ENCODE data around the gene HEMK1. TPM values are rescaled to one million over a fixed set of nuclear protein-coding genes. Genes with fewer than 3 reads are reported as not detected.

The HEMK1 gene
- total and polyA plus RNA-seq, 2 of the 8 experiments (the other 6 are each of a cell fraction or from before 2014, with no cell fraction given) = 9.7 to 10.6 TPM

DNA sequence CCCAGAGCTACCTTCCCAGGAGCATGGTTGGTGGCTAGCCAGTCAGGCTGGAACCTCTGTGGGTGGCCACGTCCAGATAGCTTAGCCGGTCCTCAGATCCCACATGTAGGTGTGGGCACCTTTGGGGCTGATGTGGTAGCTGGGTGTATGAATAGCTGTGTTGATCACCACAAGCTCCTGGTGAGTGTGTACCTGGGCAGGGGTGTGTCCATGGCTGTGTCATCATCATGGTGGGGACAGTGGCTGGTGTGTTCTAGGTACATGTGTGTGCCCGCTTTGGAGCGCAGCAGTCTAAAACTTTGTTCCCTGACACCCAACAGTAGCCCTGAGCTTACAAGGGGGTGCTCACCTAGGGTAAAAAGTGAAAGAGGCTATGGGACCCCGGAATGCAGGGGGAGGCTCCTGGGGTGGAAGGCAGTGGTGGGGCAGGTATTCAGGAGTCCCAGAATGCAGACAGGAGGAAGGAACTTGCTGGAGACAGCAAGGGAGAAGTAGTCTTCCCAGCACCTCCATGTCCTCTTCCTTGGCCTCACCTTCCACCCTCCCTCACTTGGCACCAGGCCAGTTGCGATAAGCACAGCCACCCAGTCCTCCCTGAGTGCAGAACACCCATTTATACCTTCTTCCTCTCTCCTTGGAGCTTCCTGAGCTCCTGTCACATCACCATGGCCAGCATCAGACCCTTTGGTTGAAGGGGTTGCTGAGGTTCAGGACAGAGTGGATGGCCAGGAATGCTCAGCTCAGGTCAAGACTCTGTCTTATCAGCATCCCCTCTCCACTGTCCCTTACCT is 41.1 kb downstream of the HEMK1 start:
- no peak overlapping the region for H4K8ac ChIP-seq (ENCODE audit: extremely low read depth, insufficient read depth, low read length)
- no peak overlapping the region for H4K91ac ChIP-seq (replicated peaks; ENCODE audit: insufficient read length, low read length)
- DNase-seq (ENCODE audit: low read depth in 1 of 2, low spot score in 2 of 2) (no peak), FAIRE-seq (no peak)
- H2BK20ac ChIP-seq (ENCODE audit: low read length) = no peak overlapping the region
- H3K23ac ChIP-seq (ENCODE audit: insufficient read length) = no peak overlapping the region
- no peak overlapping the region for H2BK120ac ChIP-seq (replicated peaks; ENCODE audit: low read depth, low read length)
- peaks cover 0 to 15% of the 10 kb centered on the region in 2 experiments for H4K20me1 ChIP-seq (replicated peaks in 1 of 2; ENCODE audit: control insufficient read depth in 1 of 2, insufficient read depth in 2 of 2, low read length in 2 of 2)
- CTCF ChIA-PET (ENCODE audit: partially characterized antibody) = interaction anchor here (1.3 to 50.4 kb wide), 6 partner anchors 11 to 93 kb away, joined by 3 to 1262 read pairs (median 122); partner anchors contain the start of genes C3orf18, DOCK3 and HEMK1
- peaks cover 12 to 36% (median 32%) of the 10 kb centered on the region in 4 experiments; a peak in 6 of 7 replicates for H3K27me3 ChIP-seq (replicated peaks in 1 of 4; ENCODE audit: control insufficient read depth in 3 of 4, extremely low read depth in 1 of 4, insufficient read depth in 3 of 4, low read length in 3 of 4)
- no peak overlapping the region for H3K9ac ChIP-seq (replicated peaks in 1 of 4; ENCODE audit: extremely low read depth in 1 of 4, low read depth in 3 of 4, low read length in 3 of 4)
- H2BK5ac ChIP-seq (ENCODE audit: low read depth, low read length) = no peak overlapping the region
- no peak overlapping the region for H3K56ac ChIP-seq (replicated peaks; ENCODE audit: insufficient read length, low read depth, low read length)
- no peaks in the 10 kb centered on the region for H3K79me2 ChIP-seq (ENCODE audit: control insufficient read depth in 1 of 2, insufficient read depth in 2 of 2, low read length in 2 of 2)
- WGBS, 2 experiments (ENCODE audit: extremely low coverage in 1 of 2, insufficient coverage in 1 of 2, insufficient read length in 1 of 2, insufficient replicate concordance in 2 of 2, low coverage in 1 of 2, low lambda C conversion rate in 2 of 2, missing lambda C conversion rate in 1 of 2) = 96% methylated on average over 6 of the region's 6 CpGs; no CpG with 5 or more reads in 1 of the 2 experiments
- no peak overlapping the region for H2BK15ac ChIP-seq (ENCODE audit: low read length)
- POLR2A ChIA-PET (ENCODE audit: partially characterized antibody) = interaction anchor here (0.8 to 2.1 kb wide), 5 partner anchors 10 to 41 kb away, joined by 3 to 7 read pairs (median 3); partner anchors contain the start of gene HEMK1
- H3K4me2 ChIP-seq (ENCODE audit: insufficient read depth in 1 of 2, low read depth in 2 of 2, low read length in 2 of 2) = peak overlapping the region; percentile 68 to 82; a peak in 2 of 4 replicates
- H3K36me3 ChIP-seq (ENCODE audit: control insufficient read depth in 2 of 4, insufficient read depth in 4 of 4, low read length in 3 of 4) = no peaks in the 10 kb centered on the region
- H3K4me3 ChIP-seq (ENCODE audit: extremely low read depth in 1 of 4, insufficient read depth in 2 of 4, low read depth in 3 of 4, low read length in 4 of 4) = peak overlapping the region in 1 of 4 experiments; percentile 11; a peak in 2 of 8 replicates
- H3K18ac ChIP-seq (ENCODE audit: extremely low read depth, low read length) = no peak overlapping the region
- no peaks in the 10 kb centered on the region for H3K79me1 ChIP-seq (ENCODE audit: low read depth, low read length)
- H3K4ac ChIP-seq (replicated peaks; ENCODE audit: insufficient read length, low read depth, low read length) = no peak overlapping the region
- H3K9me3 ChIP-seq (ENCODE audit: insufficient read depth in 2 of 2, low read depth in 1 of 2, low read length in 1 of 2) = no peaks in the 10 kb centered on the region
- no peak overlapping the region for H3K14ac ChIP-seq (ENCODE audit: insufficient read length)
- H3K27ac ChIP-seq (ENCODE audit: low read depth, low read length) = no peak overlapping the region
- no peak overlapping the region for H4K5ac ChIP-seq (ENCODE audit: insufficient read length, low read depth, low read length)
- peaks cover 4% of the 10 kb centered on the region; the same call in 1 of the 2 replicates for H3K23me2 ChIP-seq (ENCODE audit: low read depth, low read length)
- no peak overlapping the region for H2AFZ ChIP-seq (ENCODE audit: low read length)
- 0 out of 2 replicates have a peak overlapping the region, but pooled peaks have one; percentile 50 for H2BK12ac ChIP-seq (ENCODE audit: low read depth, low read length)
- no peak overlapping the region for H2AK5ac ChIP-seq (ENCODE audit: low read depth, low read length)
- peaks cover 0 to 12% (median 4%) of the 10 kb centered on the region in 4 experiments; a peak in 5 of 7 replicates for H3K4me1 ChIP-seq (replicated peaks in 1 of 4; ENCODE audit: control insufficient read depth in 3 of 4, insufficient read depth in 4 of 4, low read length in 3 of 4)
- TF ChIP-seq MAFK (IDR thresholded peaks at IDR 0.05; ENCODE audit: low read depth, low read length) (no peak), RXRA (IDR thresholded peaks at IDR 0.05; ENCODE audit: insufficient read depth, low read depth, low read length) (no peak), JUN (IDR thresholded peaks at IDR 0.05; ENCODE audit: low read depth, low read length) (no peak), NRF1 (IDR thresholded peaks at IDR 0.05; ENCODE audit: low read depth, low read length) (no peak), HDAC6 (IDR thresholded peaks at IDR 0.05; ENCODE audit: low read depth, low read length) (no peak), FOSL1 (IDR thresholded peaks at IDR 0.05; ENCODE audit: insufficient read depth, low read depth, low read length) (no peak)
